Neuronal stem cell (in vitro differentiated cells): Measurements from ENCODE around the gene ARHGEF26.

Source experiments
- DNase-seq: peaks from one replicate; pipeline ENCODE4 v3.0.0-alpha.2; 2013; ENCODE audit warnings: low spot score
- H2AFZ ChIP-seq: one replicate; pipeline ENCODE4 v1.6.1; 2013; ENCODE audit warnings: mild to moderate bottlenecking, low read length, inconsistent platforms
- H2AK5ac ChIP-seq: 2 replicates; pipeline ENCODE4 v1.6.1; 2013; ENCODE audit warnings: low read depth, mild to moderate bottlenecking, inconsistent platforms, low read length, moderate library complexity, mixed read lengths
- H2BK120ac ChIP-seq: 2 replicates; pipeline ENCODE4 v1.6.1; 2013; ENCODE audit warnings: low read depth, mild to moderate bottlenecking, inconsistent platforms, low read length, moderate library complexity, mixed read lengths
- H2BK12ac ChIP-seq: one replicate; pipeline ENCODE4 v1.6.1; 2013; ENCODE audit warnings: low read length, inconsistent platforms
- H2BK15ac ChIP-seq: 2 replicates; pipeline ENCODE4 v1.6.1; 2013; ENCODE audit warnings: mild to moderate bottlenecking, low read length, inconsistent platforms, mixed read lengths
- H2BK5ac ChIP-seq: one replicate; pipeline ENCODE4 v1.6.1; 2013; ENCODE audit warnings: inconsistent platforms, mild to moderate bottlenecking, low read length, moderate library complexity
- H3K14ac ChIP-seq: one replicate; pipeline ENCODE4 v1.6.1; 2013; ENCODE audit warnings: low read length, inconsistent platforms
- H3K18ac ChIP-seq: 2 replicates; pipeline ENCODE4 v1.6.1; 2013; ENCODE audit warnings: low read length, inconsistent platforms
- H3K23ac ChIP-seq: 2 replicates; pipeline ENCODE4 v1.6.1; 2013; ENCODE audit warnings: low read depth, mild to moderate bottlenecking, mixed read lengths, low read length, inconsistent platforms; ENCODE audit not compliant: poor library complexity
- H3K27ac ChIP-seq: replicated peaks from 3 replicates; pipeline ENCODE4 v1.5.1; 2013; ENCODE audit warnings: low read length, inconsistent platforms
- H3K27me3 ChIP-seq, 3 experiments: 2 replicates each; pipeline ENCODE4 v1.6.1; 2013; ENCODE audit warnings: low read length in 3 of 3, mild to moderate bottlenecking in 2 of 3, inconsistent platforms in 1 of 3, low read depth in 1 of 3, mixed read lengths in 1 of 3, moderate library complexity in 1 of 3; ENCODE audit not compliant: control insufficient read depth in 3 of 3, insufficient read depth in 3 of 3
- H3K36me3 ChIP-seq, 2 donors: replicated peaks in 1 of 2; 2 replicates each; pipeline ENCODE4 v1.6.1; 2013; ENCODE audit warnings: low read length in 2 of 2; ENCODE audit not compliant: control insufficient read depth in 2 of 2, insufficient read depth in 2 of 2
- H3K4ac ChIP-seq: 2 replicates; pipeline ENCODE4 v1.6.1; 2013; ENCODE audit warnings: inconsistent platforms, mild to moderate bottlenecking, low read length, moderate library complexity
- H3K4me1 ChIP-seq, 2 donors: 1 replicate in 1 of 2; 2 replicates in 1 of 2; pipeline ENCODE4 v1.6.1; 2013; ENCODE audit warnings: low read length in 2 of 2, low read depth in 1 of 2; ENCODE audit not compliant: control insufficient read depth in 2 of 2, insufficient read depth in 1 of 2
- H3K4me2 ChIP-seq: one replicate; pipeline ENCODE4 v1.6.1; 2013; ENCODE audit warnings: mild to moderate bottlenecking, low read length, inconsistent platforms; ENCODE audit not compliant: insufficient read depth, poor library complexity, severe bottlenecking
- H3K4me3 ChIP-seq, 2 donors: 2 replicates each; pipeline ENCODE4 v1.5.1; 2013; ENCODE audit warnings: low read length in 2 of 2, mild to moderate bottlenecking in 2 of 2, inconsistent platforms in 1 of 2, moderate library complexity in 1 of 2
- H3K79me1 ChIP-seq: one replicate; pipeline ENCODE4 v1.6.1; 2013; ENCODE audit warnings: low read depth, mild to moderate bottlenecking, inconsistent platforms, low read length, moderate library complexity
- H3K9ac ChIP-seq: one replicate; pipeline ENCODE4 v1.6.1; 2013; ENCODE audit warnings: mild to moderate bottlenecking, low read depth, low read length, inconsistent platforms; ENCODE audit not compliant: poor library complexity
- H3K9me3 ChIP-seq, 2 donors: replicated peaks in 1 of 2; 2 replicates each; pipeline versions ENCODE3 to v1.6.1; 2013; ENCODE audit warnings: low read length in 2 of 2, mild to moderate bottlenecking in 2 of 2, inconsistent platforms in 1 of 2, low read depth in 1 of 2, mixed read lengths in 1 of 2, moderate library complexity in 1 of 2; ENCODE audit not compliant: control insufficient read depth in 2 of 2, insufficient read depth in 1 of 2
- H4K8ac ChIP-seq: one replicate; pipeline ENCODE4 v1.6.1; 2013; ENCODE audit warnings: low read depth, mild to moderate bottlenecking, inconsistent platforms, low read length, moderate library complexity
- H4K91ac ChIP-seq: one replicate; pipeline ENCODE4 v1.6.1; 2013; ENCODE audit warnings: low read length, low read depth, mild to moderate bottlenecking, inconsistent platforms; ENCODE audit not compliant: poor library complexity
- WGBS, 2 donors: extraction: QIAGEN DNeasy Blood & Tissue Kit; methylation state at CpG; one replicate each; pipeline ENCODE4 v1.1.7; 2013; ENCODE audit warnings: missing lambda C conversion rate in 2 of 2, mixed read lengths in 1 of 2; ENCODE audit not compliant: insufficient read length in 2 of 2, insufficient replicate concordance in 1 of 2; ENCODE audit errors: extremely low coverage in 2 of 2; 5-methylcytosine and 5-hydroxymethylcytosine counted together

The ARHGEF26 gene

GRCh38 chr3:154242766-154243165, 121.6 kb downstream of the ARHGEF26 start:
- Histone ChIP-seq H2BK15ac (no peak overlapping the region), H3K18ac (no peak overlapping the region), H3K4me1 (peaks cover 7 to 18% of the 10 kb centered on the region in 2 donors), H4K91ac (no peak overlapping the region), H3K4ac (no peak overlapping the region), H3K9ac (no peak overlapping the region), H3K27me3 (no peaks in the 10 kb centered on the region), H4K8ac (no peak overlapping the region), H2BK5ac (no peak overlapping the region), H2AK5ac (no peak overlapping the region), H3K4me3 (no peak overlapping the region), H3K14ac (no peak overlapping the region), H3K79me1 (no peaks in the 10 kb centered on the region), H3K23ac (no peak overlapping the region), H2BK120ac (no peak overlapping the region), H2BK12ac (no peak overlapping the region), H3K4me2 (no peak overlapping the region), H3K9me3 (no peaks in the 10 kb centered on the region), H3K36me3 (peaks cover 3 to 57% of the 10 kb centered on the region in 2 donors), H3K27ac (no peak overlapping the region), H2AFZ (no peak overlapping the region)
- WGBS, 2 donors: no CpG with 5 or more reads among the region's 4 CpGs
- no peak for DNase-seq

- Histone ChIP-seq H3K14ac (no peak overlapping the region), H3K4ac (no peak overlapping the region), H3K9ac (no peak overlapping the region), H2AFZ (no peak overlapping the region), H3K79me1 (no peaks in the 10 kb centered on the region), H3K27ac (no peak overlapping the region), H2AK5ac (no peak overlapping the region), H2BK12ac (no peak overlapping the region), H2BK15ac (no peak overlapping the region), H3K4me2 (no peak overlapping the region), H3K4me1 (peaks cover 13 to 19% of the 10 kb centered on the region in 2 donors), H3K23ac (no peak overlapping the region), H3K18ac (no peak overlapping the region), H4K8ac (no peak overlapping the region), H3K9me3 (no peaks in the 10 kb centered on the region), H4K91ac (no peak overlapping the region), H3K27me3 (no peaks in the 10 kb centered on the region), H2BK5ac (no peak overlapping the region), H2BK120ac (no peak overlapping the region), H3K4me3 (no peak overlapping the region), H3K36me3 (peaks cover 3 to 57% of the 10 kb centered on the region in 2 donors)
- DNase-seq: no peak
- no CpG with 5 or more reads among the region's 2 CpGs for WGBS, 2 donors
Measured at GRCh38 chr3:154243353-154243752, 122.2 kb downstream of the ARHGEF26 start.

- peaks cover 3 to 63% of the 10 kb centered on the region in 2 donors for H3K36me3 ChIP-seq
- H3K4me1 ChIP-seq: peaks cover 21 to 23% of the 10 kb centered on the region in 2 donors
- no peak overlapping the region for H3K18ac ChIP-seq
- no peak for DNase-seq
- no peak overlapping the region for H2AFZ ChIP-seq
- no peaks in the 10 kb centered on the region for H3K79me1 ChIP-seq
- H3K9me3 ChIP-seq: no peaks in the 10 kb centered on the region
- H3K9ac ChIP-seq: no peak overlapping the region
- H2AK5ac ChIP-seq: no peak overlapping the region
- WGBS, 2 donors: no CpG with 5 or more reads among the region's 2 CpGs
- no peak overlapping the region for H3K4me2 ChIP-seq
- H3K23ac ChIP-seq: no peak overlapping the region
- no peak overlapping the region for H2BK12ac ChIP-seq
- H4K8ac ChIP-seq: no peak overlapping the region
- no peak overlapping the region for H2BK15ac ChIP-seq
- H2BK120ac ChIP-seq: no peak overlapping the region
- no peak overlapping the region for H2BK5ac ChIP-seq
- H3K4me3 ChIP-seq: no peak overlapping the region
- no peak overlapping the region for H4K91ac ChIP-seq
- no peaks in the 10 kb centered on the region for H3K27me3 ChIP-seq
- H3K4ac ChIP-seq: no peak overlapping the region
- H3K27ac ChIP-seq: no peak overlapping the region
- H3K14ac ChIP-seq: no peak overlapping the region
Measured at GRCh38 chr3:154244644-154245043, 123.5 kb downstream of the ARHGEF26 start.

- Histone ChIP-seq H2BK120ac (no peak overlapping the region), H2BK12ac (no peak overlapping the region), H3K9ac (no peak overlapping the region), H2BK15ac (no peak overlapping the region), H3K9me3 (no peaks in the 10 kb centered on the region), H3K27ac (peak overlapping the region; percentile 58), H3K4ac (no peak overlapping the region), H3K4me3 (no peak overlapping the region), H4K8ac (no peak overlapping the region), H3K23ac (no peak overlapping the region), H3K4me2 (no peak overlapping the region), H3K36me3 (peaks cover 0 to 63% of the 10 kb centered on the region in 2 donors), H4K91ac (no peak overlapping the region), H2BK5ac (no peak overlapping the region), H3K27me3 (no peaks in the 10 kb centered on the region), H3K18ac (no peak overlapping the region), H2AK5ac (no peak overlapping the region), H3K79me1 (no peaks in the 10 kb centered on the region), H3K4me1 (peaks cover 17 to 21% of the 10 kb centered on the region in 2 donors), H3K14ac (no peak overlapping the region), H2AFZ (no peak overlapping the region)
- peak; percentile 57 for DNase-seq
- no CpG with 5 or more reads among the region's 2 CpGs for WGBS, 2 donors
Measured at GRCh38 chr3:154247806-154248415, 126.7 kb downstream of the ARHGEF26 start.
